ENCODE measurements around the gene CNTF. TPM values are rescaled to one million over a fixed set of nuclear protein-coding genes. Genes with fewer than 3 reads are reported as not detected.
"Not testable (repeated sequence)": the region's sequence is repeated elsewhere in the genome, so short reads cannot be mapped to it uniquely, and the experiment has no call there.

The CNTF gene, protein sequence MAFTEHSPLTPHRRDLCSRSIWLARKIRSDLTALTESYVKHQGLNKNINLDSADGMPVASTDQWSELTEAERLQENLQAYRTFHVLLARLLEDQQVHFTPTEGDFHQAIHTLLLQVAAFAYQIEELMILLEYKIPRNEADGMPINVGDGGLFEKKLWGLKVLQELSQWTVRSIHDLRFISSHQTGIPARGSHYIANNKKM
- total RNA-seq, result 1 to 10 TPM; 1.3 to 1.6 TPM

DNA sequence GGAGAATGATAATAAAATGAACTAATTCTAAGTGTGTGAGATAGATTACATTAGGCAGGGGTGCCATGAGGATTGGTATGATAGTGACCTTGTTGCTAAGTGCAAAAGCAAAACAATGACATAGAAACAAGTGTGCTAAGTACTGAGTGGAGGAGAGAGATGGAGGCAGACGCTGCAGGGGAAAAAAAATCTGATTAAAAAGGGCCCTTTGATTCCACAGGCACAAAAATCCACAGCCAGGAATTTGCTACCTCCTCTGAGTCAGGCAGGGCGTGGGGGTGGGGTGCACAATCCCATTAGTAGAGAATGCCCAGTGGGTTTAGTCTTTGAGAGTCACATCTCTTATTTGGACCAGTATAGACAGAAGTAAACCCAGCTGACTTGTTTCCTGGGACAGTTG lies at the start of gene CNTF:
TSS of gene CNTF (plus strand) at position 322 of the 400 bp plus-strand sequence. CDS start 88 bp downstream, outside the sequence.
- no peak for DNase-seq
- H3K4me3 Mint-ChIP-seq, result no peak within 1 kb of the TSS
- POLR2A ChIA-PET, result no interaction called here
- peaks cover 59% of the 10 kb centered on the region for H3K36me3 Mint-ChIP-seq
- intact Hi-C loops (cut with micrococcal nuclease), result no loop called here
- H3K4me1 Mint-ChIP-seq (ENCODE audit: low read depth), result peaks cover 16% of the 10 kb centered on the region
- peak within 1 kb of the TSS; percentile 8 for H3K27ac Mint-ChIP-seq
- H3K9me3 Mint-ChIP-seq, result no peaks in the 10 kb centered on the region
- CTCF ChIA-PET, result no interaction called here
- H3K27me3 Mint-ChIP-seq, result no peaks in the 10 kb centered on the region

- intact Hi-C loops (cut with micrococcal nuclease), result loop anchor here (1.0 kb wide), 2 partner anchors 48 to 202 kb away; no protein-coding TSS in a partner anchor
- H3K9me3 Mint-ChIP-seq, H3K27me3 Mint-ChIP-seq, DNase-seq: not testable (repeated sequence)
- H3K4me3 Mint-ChIP-seq, result peak overlapping the region; percentile 87
- H3K4me1 Mint-ChIP-seq (ENCODE audit: low read depth), result peaks cover 52% of the 10 kb centered on the region
- peaks cover 39% of the 10 kb centered on the region for H3K36me3 Mint-ChIP-seq
- ChIA-PET CTCF (interaction anchor here (0.5 to 2.5 kb wide), 8 partner anchors 11 to 571 kb away, joined by 3 to 21 read pairs (median 4); no protein-coding TSS in a partner anchor), POLR2A (interaction anchor here (1.0 kb wide), 1 partner anchor 25 kb away, joined by 6 read pairs; no protein-coding TSS in a partner anchor)
- H3K27ac Mint-ChIP-seq, result peak overlapping the region; percentile 100
Observed at GRCh38 chr11:58572906-58573305, 49.6 kb upstream of the CNTF start.

DNA sequence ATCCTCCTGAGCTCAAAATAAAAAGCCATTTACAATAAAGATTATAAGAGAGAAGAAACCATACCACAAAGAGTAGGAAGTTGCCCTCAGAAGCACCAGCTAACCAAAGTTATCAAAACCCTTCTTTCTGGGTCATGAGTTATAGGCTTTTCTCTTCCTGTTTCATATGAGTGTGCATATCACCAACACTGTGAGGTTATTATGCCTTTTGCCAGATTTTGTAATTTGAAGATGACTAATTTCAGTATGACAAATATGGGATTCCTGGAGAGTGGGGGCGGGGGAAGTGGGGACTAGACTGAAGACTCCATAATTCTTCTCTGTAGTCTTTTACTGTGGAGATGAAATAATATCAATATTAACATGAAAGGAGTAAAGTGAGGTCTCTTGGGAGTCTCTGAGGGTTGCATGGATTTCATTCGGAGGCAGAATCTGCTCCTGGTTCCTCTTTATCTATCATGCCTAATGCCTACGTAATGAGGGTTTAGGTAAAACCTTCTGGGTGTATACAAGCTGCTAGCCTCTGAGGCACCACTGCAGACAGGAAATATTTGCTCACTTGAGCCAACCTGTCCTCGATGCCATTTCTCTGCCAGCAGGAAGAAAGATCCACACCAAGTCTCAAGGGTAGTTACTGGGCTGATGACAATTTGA lies 48.9 kb upstream of the CNTF start:
- peak overlapping the region; percentile 100 for H3K27ac Mint-ChIP-seq
- ChIA-PET POLR2A (interaction anchor here (1.0 to 1.6 kb wide), 2 partner anchors 24 to 48 kb away, joined by 4 to 6 read pairs; no protein-coding TSS in a partner anchor), CTCF (interaction anchor here (0.5 to 2.5 kb wide), 8 partner anchors 10 to 570 kb away, joined by 3 to 21 read pairs (median 4); no protein-coding TSS in a partner anchor)
- H3K4me3 Mint-ChIP-seq, result peak overlapping the region; percentile 87
- H3K9me3 Mint-ChIP-seq, result no peaks in the 10 kb centered on the region
- H3K4me1 Mint-ChIP-seq (ENCODE audit: low read depth), result peaks cover 46% of the 10 kb centered on the region
- intact Hi-C loops (cut with micrococcal nuclease), result loop anchor here (1.0 kb wide), 2 partner anchors 48 to 202 kb away; no protein-coding TSS in a partner anchor
- H3K36me3 Mint-ChIP-seq, result peaks cover 39% of the 10 kb centered on the region
- H3K27me3 Mint-ChIP-seq, result no peaks in the 10 kb centered on the region
- DNase-seq, result peak; percentile 82

GRCh38 chr11:58574881-58575280 lies 47.6 kb upstream of the CNTF start:
- ChIA-PET CTCF (interaction anchor here (1.0 to 2.5 kb wide), 5 partner anchors 15 to 102 kb away, joined by 3 to 21 read pairs (median 3); no protein-coding TSS in a partner anchor), POLR2A (interaction anchor here (1.6 to 3.6 kb wide), 2 partner anchors 23 to 49 kb away, joined by 4 to 20 read pairs; no protein-coding TSS in a partner anchor)
- Mint-ChIP-seq H3K9me3 (no peaks in the 10 kb centered on the region), H3K27me3 (no peaks in the 10 kb centered on the region), H3K36me3 (peaks cover 35% of the 10 kb centered on the region), H3K27ac (peak overlapping the region; percentile 100), H3K4me1 (ENCODE audit: low read depth) (peaks cover 34% of the 10 kb centered on the region), H3K4me3 (peak overlapping the region; percentile 87)
- no peak for DNase-seq
- intact Hi-C loops (cut with micrococcal nuclease), result loop anchor here (5.0 kb wide), 4 partner anchors 152 to 1248 kb away; partner anchors contain the start of gene OSBP

- Mint-ChIP-seq H3K4me1 (ENCODE audit: low read depth) (peaks cover 35% of the 10 kb centered on the region), H3K27ac (peak within 1 kb of the TSS; percentile 100), H3K36me3 (peaks cover 36% of the 10 kb centered on the region), H3K4me3 (peak within 1 kb of the TSS; percentile 87), H3K27me3 (no peaks in the 10 kb centered on the region), H3K9me3 (no peaks in the 10 kb centered on the region)
- CTCF ChIA-PET, result interaction anchor here (0.6 to 3.3 kb wide), 13 partner anchors 7 to 103 kb away, joined by 3 to 28 read pairs (median 7); no protein-coding TSS in a partner anchor
- DNase-seq, result peak; percentile 67
- POLR2A ChIA-PET, result interaction anchor here (0.7 to 3.6 kb wide), 4 partner anchors 23 to 52 kb away, joined by 3 to 20 read pairs (median 4); no protein-coding TSS in a partner anchor
- intact Hi-C loops (cut with micrococcal nuclease), result loop anchor here (2.0 to 5.0 kb wide), 5 partner anchors 152 to 1248 kb away; partner anchors contain the start of gene OSBP
Observed at GRCh38 chr11:58575377-58576020, 47.0 kb upstream of the CNTF start, which contains the start of gene LPXN. LPXN (minus strand) TSS chr11:58575856; CDS start chr11:58575772, 84 bp downstream.

DNA sequence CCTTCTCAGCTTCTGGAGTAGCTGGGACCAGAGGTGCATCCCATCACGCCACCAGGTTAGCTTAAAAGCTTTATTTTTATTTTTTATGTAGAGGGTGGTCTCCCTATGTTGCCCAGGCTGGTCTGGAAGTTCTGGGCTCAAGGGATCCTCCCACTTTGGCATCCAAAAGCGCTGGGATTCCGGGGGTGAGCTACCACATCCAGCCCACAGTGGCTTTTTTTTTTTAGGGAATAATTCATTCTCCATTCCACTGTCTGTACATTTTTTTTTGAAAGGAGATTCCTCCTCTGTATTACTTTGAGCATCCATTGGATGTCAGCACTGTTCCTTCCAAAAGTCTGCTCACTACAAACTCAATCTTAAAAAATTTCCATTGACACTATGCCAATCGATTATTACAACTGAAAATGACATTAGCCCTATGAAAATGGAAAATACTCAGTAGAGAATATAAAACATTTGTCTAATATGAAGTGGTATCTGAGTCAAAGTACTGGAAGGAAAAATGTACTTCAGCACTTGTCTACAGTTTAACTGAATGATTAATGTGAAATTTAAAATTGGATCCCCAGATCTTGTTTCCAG lies 45.5 kb upstream of the CNTF start:
- Mint-ChIP-seq H3K9me3 (no peaks in the 10 kb centered on the region), H3K36me3 (peaks cover 37% of the 10 kb centered on the region), H3K27me3 (no peaks in the 10 kb centered on the region), H3K4me1 (ENCODE audit: low read depth) (peaks cover 38% of the 10 kb centered on the region), H3K27ac (peak overlapping the region; percentile 100), H3K4me3 (peak overlapping the region; percentile 87)
- intact Hi-C loops (cut with micrococcal nuclease), result loop anchor here (1.0 to 5.0 kb wide), 7 partner anchors 53 to 1250 kb away; partner anchors contain the start of gene OSBP
- POLR2A ChIA-PET, result interaction anchor here (0.6 to 3.6 kb wide), 10 partner anchors 9 to 938 kb away, joined by 3 to 20 read pairs (median 6); partner anchors contain the start of genes FAM111B and SELENOH
- CTCF ChIA-PET, result interaction anchor here (0.6 to 3.3 kb wide), 20 partner anchors 9 to 835 kb away, joined by 3 to 28 read pairs (median 4); partner anchors contain the start of genes FAM111A and SELENOH
- DNase-seq, result no peak

DNA sequence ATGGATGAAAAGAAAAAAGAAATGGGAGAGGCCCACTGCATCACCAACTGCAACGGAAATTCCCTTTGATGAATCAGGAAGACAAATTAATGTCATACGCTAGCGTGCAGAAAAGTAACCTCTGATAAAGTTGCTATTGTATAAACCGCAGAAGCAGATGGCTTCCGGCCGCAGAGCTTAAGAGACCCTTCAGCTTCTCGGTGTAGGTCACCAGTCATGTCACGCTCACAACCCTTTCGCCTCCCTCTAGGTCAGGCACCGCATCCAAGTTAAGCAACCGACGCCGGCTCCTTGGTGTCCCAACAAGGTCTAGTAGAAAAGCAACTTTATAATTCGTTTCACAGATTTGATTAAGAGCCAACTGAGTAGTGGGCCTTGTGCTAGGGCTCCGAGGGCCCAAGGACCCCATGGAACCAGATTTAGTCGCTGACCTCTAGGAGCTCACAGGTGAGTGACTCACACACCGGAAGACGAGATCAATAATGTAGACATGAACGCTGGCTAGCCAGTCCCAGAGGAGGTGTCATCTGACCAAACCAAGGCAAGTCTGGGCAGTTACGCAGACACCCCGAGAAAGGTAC lies 44.8 kb upstream of the CNTF start:
- Mint-ChIP-seq H3K9me3 (no peaks in the 10 kb centered on the region), H3K36me3 (peaks cover 37% of the 10 kb centered on the region), H3K4me3 (peak overlapping the region; percentile 87), H3K4me1 (ENCODE audit: low read depth) (peaks cover 41% of the 10 kb centered on the region), H3K27ac (peak overlapping the region; percentile 100), H3K27me3 (no peaks in the 10 kb centered on the region)
- CTCF ChIA-PET, result interaction anchor here (0.8 to 3.3 kb wide), 11 partner anchors 9 to 97 kb away, joined by 3 to 28 read pairs (median 5); no protein-coding TSS in a partner anchor
- POLR2A ChIA-PET, result interaction anchor here (0.7 to 3.6 kb wide), 7 partner anchors 10 to 836 kb away, joined by 4 to 20 read pairs (median 8); partner anchors contain the start of genes FAM111B and SELENOH
- DNase-seq, result peak; percentile 88
- intact Hi-C loops (cut with micrococcal nuclease), result loop anchor here (1.0 to 5.0 kb wide), 19 partner anchors 43 to 1250 kb away; partner anchors contain the start of genes CLP1, FAM111A, MED19 and OSBP

DNA sequence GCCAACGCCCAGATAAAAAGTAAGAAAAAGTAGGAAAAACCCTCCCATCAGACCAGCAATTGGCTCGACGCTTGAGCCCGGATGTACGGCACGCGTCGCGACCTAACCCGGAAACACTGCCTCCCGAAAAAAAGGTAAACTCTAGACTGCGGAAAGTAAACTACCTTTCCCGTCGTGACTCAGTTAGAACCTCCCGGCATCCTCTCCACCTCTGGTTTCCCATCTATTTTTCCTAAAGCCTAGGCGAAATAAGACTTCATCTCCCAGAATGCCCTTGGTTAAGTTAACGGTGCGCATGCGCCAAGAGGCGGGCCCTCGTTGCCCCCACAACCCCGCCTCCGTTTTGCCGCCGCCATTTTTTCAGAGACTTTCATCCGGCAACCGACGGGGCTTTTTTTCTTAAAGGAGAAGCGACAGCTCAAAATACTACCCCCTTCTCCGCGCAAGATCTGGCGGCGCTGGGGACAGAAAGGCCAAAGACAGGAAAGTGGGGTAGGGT lies 44.3 kb upstream of the CNTF start:
- Mint-ChIP-seq H3K9me3 (no peaks in the 10 kb centered on the region), H3K4me3 (peak overlapping the region; percentile 87), H3K27me3 (no peaks in the 10 kb centered on the region), H3K27ac (peak overlapping the region; percentile 100), H3K36me3 (peaks cover 37% of the 10 kb centered on the region), H3K4me1 (ENCODE audit: low read depth) (peaks cover 43% of the 10 kb centered on the region)
- CTCF ChIA-PET, result interaction anchor here (0.8 to 3.3 kb wide), 5 partner anchors 10 to 54 kb away, joined by 3 to 28 read pairs (median 14); no protein-coding TSS in a partner anchor
- intact Hi-C loops (cut with micrococcal nuclease), result loop anchor here (1.0 to 5.0 kb wide), 16 partner anchors 43 to 1251 kb away; partner anchors contain the start of genes CLP1, FAM111A, MED19 and OSBP
- DNase-seq, result peak; percentile 95
- POLR2A ChIA-PET, result interaction anchor here (0.7 to 3.6 kb wide), 7 partner anchors 10 to 837 kb away, joined by 4 to 20 read pairs (median 8); partner anchors contain the start of genes FAM111B and SELENOH

- no peaks in the 10 kb centered on the region for H3K9me3 Mint-ChIP-seq
Observed at GRCh38 chr11:58578635-58579191, 43.8 kb upstream of the CNTF start, which contains the start of gene ZFP91. ZFP91 (plus strand) TSS chr11:58579063; CDS start chr11:58579282, 219 bp downstream.

More at GRCh38 chr11:58578635-58579191, 43.8 kb upstream of the CNTF start, which contains the start of gene ZFP91:
- peak within 1 kb of the TSS; percentile 100 for H3K27ac Mint-ChIP-seq
- intact Hi-C loops (cut with micrococcal nuclease), result loop anchor here (1.0 to 5.0 kb wide), 17 partner anchors 42 to 1251 kb away; partner anchors contain the start of genes CLP1, FAM111A, MED19 and OSBP
- H3K36me3 Mint-ChIP-seq, result peaks cover 35% of the 10 kb centered on the region
- CTCF ChIA-PET, result interaction anchor here (2.3 to 3.3 kb wide), 2 partner anchors 11 kb away, joined by 12 to 28 read pairs; no protein-coding TSS in a partner anchor
- POLR2A ChIA-PET, result interaction anchor here (0.7 to 3.6 kb wide), 7 partner anchors 11 to 837 kb away, joined by 4 to 20 read pairs (median 8); partner anchors contain the start of gene SELENOH
- peak; percentile 98 for DNase-seq
- no peaks in the 10 kb centered on the region for H3K27me3 Mint-ChIP-seq
- peak within 1 kb of the TSS; percentile 87 for H3K4me3 Mint-ChIP-seq
- H3K4me1 Mint-ChIP-seq (ENCODE audit: low read depth), result peaks cover 42% of the 10 kb centered on the region
